NCI-H82 treated with DMSO at 0.1 percent for 48 hours (cell line): Measurements from ENCODE around the gene CSK.
"Not testable (repeated sequence)": the region's sequence is repeated elsewhere in the genome, so short reads cannot be mapped to it uniquely, and the experiment has no call there.

Experiments
- DNase-seq: peaks from one replicate; lab custom pipeline; 2025; ENCODE audit not compliant: unreplicated experiment; lab: John Stamatoyannopoulos, UW

CSK gene

GRCh38 chr15:74770211-74770903 lies 11.5 kb upstream of the CSK start:
- DNase-seq: no peak

DNA sequence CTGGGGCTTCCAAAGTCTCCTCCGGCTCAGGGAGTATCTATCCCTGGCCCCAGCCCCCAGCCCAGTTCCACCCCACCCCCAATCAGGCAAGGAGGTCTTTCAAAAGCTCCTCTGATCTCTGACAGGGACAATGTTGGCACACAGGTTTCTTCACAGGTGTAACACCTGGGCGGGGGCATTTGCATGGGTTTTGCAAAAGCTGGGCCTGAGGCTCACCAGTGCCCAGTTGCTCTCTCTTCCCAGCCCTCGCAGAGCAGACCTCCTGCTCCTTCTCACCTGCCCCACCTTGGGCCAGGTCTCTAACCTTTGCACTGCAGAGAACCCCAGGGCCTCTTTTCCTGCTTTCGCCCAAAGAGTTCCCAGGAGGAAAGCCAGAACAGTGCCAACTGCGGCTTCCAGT lies 8.6 kb upstream of the CSK start:
- DNase-seq: no peak

DNA sequence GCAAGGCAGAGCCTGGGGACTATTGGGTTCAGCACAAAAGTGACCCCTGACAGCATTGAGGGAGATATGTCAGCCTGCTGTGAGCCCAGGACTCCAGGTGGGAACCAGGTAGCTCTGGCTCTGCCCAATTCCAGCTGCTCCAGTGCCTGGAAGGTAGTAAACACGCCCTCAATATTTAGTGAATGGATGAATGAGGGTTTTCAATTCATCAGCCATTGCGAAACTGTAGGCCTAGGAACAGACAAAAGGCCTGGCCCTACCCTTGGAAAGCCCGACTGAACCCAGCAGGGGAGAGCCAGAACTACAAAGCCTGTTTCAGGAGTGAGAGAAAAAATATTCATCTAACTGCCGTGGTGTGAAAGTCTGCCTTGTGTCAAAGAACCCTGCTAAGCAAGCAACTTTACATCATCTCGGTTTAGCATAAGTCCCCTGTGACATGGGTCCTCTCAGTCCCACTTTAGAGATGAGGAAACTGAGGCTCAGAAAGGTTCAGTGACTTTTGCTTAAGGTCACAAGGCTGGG lies 8.1 kb upstream of the CSK start:
- DNase-seq: no peak

- no peak for DNase-seq
These were observed 6.7 kb upstream of the CSK start for GRCh38 chr15:74775132-74775562.

DNA sequence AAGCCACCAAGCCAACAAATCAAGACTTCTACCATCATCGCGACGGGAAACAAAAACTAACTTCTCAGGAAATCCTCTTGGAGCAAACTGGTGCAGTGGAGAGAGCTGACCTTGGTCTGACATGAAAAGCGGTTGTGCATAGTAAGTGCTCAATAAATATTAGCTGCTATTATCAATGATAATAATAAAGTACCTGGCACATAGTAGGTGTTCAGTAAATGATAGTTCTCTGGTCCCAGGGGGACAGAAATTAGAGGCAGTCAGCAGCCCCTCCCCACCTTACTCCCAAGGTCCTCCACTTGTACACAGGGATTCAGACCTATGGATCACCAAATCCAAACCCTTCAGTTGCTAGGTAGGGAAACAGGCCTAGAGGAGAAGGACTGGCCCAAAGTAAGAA lies 6.0 kb upstream of the CSK start:
- DNase-seq: no peak

DNA sequence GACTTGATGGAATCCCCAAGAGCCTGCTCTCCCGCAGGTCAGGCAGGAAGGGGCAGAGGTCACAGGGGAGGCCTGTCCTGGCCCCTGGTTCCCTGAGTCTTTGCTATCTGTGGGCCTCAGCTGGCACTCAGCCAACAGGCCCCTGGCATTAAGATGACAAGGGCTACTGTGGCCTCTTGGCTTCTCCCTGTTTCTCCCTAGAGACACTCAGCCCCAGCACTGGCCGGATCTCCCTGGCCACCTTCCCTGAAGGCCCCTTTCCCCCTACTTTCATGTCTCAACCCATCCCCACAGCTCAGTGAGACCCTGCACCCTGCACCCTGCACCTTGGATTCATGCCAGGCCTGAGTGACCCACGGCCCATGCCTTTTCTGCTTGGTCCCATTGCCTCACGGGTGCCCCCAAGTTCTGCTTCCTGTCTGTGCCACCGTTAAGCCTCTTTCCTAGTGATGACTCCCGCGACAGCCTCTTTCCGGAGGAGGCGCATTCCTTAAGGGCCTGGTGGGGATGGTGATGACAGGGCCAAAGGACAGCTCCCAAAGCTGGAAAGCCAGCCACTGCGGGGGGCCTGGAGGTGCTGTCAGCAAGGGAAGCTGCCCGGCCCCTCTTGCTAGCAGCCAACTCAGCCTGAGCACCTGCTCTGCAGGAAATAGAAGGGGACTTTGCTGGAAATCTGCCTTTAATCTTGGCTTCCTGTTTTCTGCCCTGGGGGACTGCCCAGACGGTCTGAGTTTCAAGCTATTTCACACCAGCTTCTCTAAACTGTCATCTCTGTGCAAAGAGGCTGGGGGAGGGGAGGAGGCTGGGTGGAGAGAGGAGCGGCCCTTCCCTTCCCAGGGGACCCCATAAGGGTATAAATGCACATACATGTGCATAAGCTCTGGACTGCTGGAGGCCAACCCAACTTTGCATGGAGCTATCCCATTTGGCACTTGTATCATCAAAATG lies 4.8 kb upstream of the CSK start:
- DNase-seq: no peak

- no peak for DNase-seq
These were observed 3.9 kb upstream of the CSK start for GRCh38 chr15:74777769-74778598.

DNA sequence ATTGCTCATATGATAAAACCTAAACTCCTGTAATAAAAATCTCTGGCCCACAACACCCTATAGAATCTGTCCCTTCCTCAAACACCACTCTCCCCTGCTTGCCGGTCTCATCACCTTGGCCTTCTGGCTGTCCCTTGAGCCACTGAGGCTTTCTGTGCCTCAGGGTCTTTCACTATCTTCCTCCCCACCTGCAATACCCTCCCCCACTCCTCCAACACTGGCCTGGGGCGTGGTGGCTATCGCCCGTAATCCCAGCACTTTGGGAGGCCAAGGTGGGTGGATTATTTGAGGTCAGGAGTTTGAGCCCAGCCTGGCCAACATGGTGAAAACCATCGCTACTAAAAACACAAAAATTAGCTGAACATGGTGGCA lies 3.3 kb upstream of the CSK start:
- DNase-seq: no peak

DNA sequence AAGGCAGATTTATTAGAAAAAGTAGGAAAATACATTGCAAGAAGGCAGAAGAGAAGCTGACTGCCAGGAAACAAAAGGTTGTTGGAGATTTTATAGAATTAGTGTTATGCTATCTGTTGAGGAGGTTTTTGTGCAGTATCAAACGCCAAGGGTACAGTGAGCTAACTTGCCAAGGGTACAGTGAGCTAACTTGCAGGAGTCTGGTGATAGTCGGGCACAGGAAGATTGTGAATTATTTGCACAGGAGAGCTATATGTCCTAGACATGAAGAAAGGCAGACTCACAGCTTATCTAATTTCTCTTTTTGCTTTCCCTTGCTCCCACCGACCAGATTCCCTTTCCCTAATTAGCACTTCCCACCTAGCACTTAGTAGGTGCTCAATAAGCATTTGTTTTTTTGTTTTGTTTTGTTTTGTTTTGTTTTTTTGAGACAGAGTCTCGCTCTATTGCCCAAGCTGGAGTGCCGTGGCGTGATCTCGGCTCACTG lies 2.7 kb upstream of the CSK start:
- no peak for DNase-seq

- DNase-seq: no peak
These were observed 1.1 kb upstream of the CSK start for GRCh38 chr15:74780523-74781430.

- DNase-seq: no peak
These were observed 585 bp downstream of the CSK start for GRCh38 chr15:74782259-74783071.

DNA sequence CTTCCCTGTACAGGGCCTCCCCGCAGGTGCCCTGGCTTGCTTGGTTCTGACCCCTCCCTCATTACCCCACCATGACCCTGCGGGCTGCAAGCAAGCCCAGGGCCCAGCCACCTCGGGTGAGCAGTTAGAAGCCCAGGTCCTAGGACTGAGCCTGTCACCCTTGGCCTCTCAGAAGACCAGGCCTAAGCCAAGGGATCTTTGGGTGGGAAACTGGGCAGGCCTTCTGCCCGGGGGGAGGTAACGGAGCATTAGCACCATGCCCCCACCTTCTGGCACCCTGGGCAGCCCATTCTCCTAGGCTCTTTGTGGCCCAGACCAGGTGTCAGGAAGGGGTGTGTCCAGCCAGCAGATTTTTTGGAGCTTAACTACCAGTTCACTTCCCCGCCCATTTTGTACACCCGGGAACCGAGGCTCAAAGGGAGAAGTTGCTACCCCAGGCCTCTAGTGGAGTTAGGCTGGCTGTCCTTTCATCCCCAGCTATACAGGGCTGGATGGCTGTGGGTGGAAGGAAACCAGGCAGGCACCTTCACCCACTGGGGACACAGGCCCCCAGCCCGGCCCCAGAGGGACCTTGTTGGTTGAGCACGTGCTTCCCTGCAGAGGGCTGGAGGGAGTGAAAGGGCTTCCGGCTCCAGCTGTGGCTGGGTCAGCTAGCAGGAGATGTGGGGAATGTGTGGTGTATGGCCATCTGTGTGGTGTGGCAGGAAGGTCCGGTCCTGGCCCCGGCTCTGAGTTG lies 1.4 kb downstream of the CSK start:
- DNase-seq: no peak

DNA sequence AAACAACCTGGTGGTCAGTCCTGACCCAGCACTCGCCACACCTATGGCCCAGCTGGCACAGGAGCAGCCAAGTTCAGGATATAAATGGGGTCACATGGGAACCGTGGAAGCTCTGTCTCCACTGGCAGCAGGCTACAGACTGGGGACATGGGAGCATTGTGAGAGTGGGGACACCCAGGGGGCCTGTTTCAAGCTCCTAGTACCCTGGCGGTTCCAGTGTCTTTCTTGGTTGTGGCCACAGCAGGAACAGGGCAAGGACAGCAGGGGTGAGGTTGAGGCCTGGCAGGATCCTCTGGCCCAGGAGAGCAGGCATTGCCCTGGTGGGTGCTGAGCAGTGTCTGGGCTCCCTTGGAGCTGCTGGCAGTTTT lies 1.9 kb downstream of the CSK start:
- DNase-seq: no peak

- no peak for DNase-seq
These were observed 2.7 kb downstream of the CSK start for GRCh38 chr15:74784426-74785193.

- DNase-seq: no peak
These were observed 3.5 kb downstream of the CSK start for GRCh38 chr15:74785194-74786032.

- DNase-seq: not testable (repeated sequence)
These were observed 4.2 kb downstream of the CSK start for GRCh38 chr15:74786081-74786480.
